ENCODE data around the gene POTEI.
"Not testable (repeated sequence)": the region's sequence is repeated elsewhere in the genome, so short reads cannot be mapped to it uniquely, and the experiment has no call there.

DNA sequence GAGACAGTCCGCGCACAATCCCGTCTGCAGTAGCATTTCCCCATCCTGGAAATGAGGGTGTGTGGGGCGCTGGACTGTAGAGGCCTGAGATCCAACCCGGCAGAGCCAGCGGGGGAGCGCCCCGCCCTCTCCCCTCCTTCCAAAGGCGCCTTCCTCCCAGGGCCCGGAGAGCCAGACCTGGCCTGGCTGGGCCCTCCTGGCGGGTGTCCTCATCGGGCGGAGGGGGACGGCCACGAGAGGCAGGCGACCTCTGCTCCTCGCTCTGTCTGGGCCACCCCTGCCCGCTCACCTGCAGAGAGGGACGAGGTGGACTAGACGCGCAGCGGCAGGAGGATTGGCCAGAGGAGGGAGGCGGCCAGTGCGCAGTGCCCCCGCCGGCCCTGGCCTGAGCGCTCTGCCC, 40.3 kb upstream of the POTEI start:
- TF ChIP-seq, protein P1, sequence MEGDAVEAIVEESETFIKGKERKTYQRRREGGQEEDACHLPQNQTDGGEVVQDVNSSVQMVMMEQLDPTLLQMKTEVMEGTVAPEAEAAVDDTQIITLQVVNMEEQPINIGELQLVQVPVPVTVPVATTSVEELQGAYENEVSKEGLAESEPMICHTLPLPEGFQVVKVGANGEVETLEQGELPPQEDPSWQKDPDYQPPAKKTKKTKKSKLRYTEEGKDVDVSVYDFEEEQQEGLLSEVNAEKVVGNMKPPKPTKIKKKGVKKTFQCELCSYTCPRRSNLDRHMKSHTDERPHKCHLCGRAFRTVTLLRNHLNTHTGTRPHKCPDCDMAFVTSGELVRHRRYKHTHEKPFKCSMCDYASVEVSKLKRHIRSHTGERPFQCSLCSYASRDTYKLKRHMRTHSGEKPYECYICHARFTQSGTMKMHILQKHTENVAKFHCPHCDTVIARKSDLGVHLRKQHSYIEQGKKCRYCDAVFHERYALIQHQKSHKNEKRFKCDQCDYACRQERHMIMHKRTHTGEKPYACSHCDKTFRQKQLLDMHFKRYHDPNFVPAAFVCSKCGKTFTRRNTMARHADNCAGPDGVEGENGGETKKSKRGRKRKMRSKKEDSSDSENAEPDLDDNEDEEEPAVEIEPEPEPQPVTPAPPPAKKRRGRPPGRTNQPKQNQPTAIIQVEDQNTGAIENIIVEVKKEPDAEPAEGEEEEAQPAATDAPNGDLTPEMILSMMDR (IDR thresholded peaks at IDR 0.05 in 8 of 11, conservative IDR thresholded peaks at IDR 0.05 in 3 of 11), result not testable (repeated sequence)
- not testable (repeated sequence) for TF ChIP-seq POLR2A, POLR2AphosphoS5 (IDR thresholded peaks at IDR 0.05)

Data from spleen (tissue), 7 donors.